H1 (cell line): ENCODE data around the gene PAOX. TPM values are rescaled to one million over a fixed set of nuclear protein-coding genes. Genes with fewer than 3 reads are reported as not detected.

ENCODE experiments used
- CTCF ChIA-PET: fragments of 300-600 bp; sonication (Branson Sonifier 250); formaldehyde crosslinking; loops from one replicate; lab custom pipeline; 2021; ENCODE audit not compliant: partially characterized antibody; lab: Charles Lee
- POLR2A ChIA-PET: fragments of 300-600 bp; sonication (Branson Sonifier 250); formaldehyde crosslinking; loops from one replicate; lab custom pipeline; 2021; ENCODE audit warnings: inconsistent platforms; ENCODE audit not compliant: partially characterized antibody; lab: Charles Lee
- DNase-seq, 2 experiments: peaks; one replicate each; pipeline versions ENCODE4 v3.0.0 to v3.0.0-alpha.2; 2010 to 2022; ENCODE audit warnings: low spot score in 2 of 2, low read depth in 1 of 2, mixed read lengths in 1 of 2
- FAIRE-seq: peaks from 2 replicates; lab custom pipeline; 2011; peaks lifted over from hg19 to GRCh38; lab: Jason Lieb, UNC
- H2AFZ ChIP-seq: 2 replicates; pipeline ENCODE4 v1.8.1; 2012; ENCODE audit warnings: low read length, inconsistent platforms
- H2AK5ac ChIP-seq: 2 replicates; pipeline ENCODE4 v1.6.1; 2013; ENCODE audit warnings: low read depth, low read length
- H2BK120ac ChIP-seq: replicated peaks from 2 replicates; pipeline ENCODE3; 2013; ENCODE audit warnings: low read depth, low read length, inconsistent platforms
- H2BK12ac ChIP-seq: 2 replicates; pipeline ENCODE4 v1.6.1; 2013; ENCODE audit warnings: low read depth, low read length
- H2BK15ac ChIP-seq: 2 replicates; pipeline ENCODE4 v1.6.1; 2013; ENCODE audit warnings: low read length
- H2BK20ac ChIP-seq: 2 replicates; pipeline ENCODE4 v1.6.1; 2013; ENCODE audit warnings: low read length
- H2BK5ac ChIP-seq: 2 replicates; pipeline ENCODE4 v1.6.1; 2013; ENCODE audit warnings: low read depth, low read length
- H3K14ac ChIP-seq: 2 replicates; pipeline ENCODE4 v1.6.1; 2013; ENCODE audit warnings: inconsistent platforms; ENCODE audit not compliant: insufficient read length
- H3K18ac ChIP-seq: 2 replicates; pipeline ENCODE4 v1.6.1; 2013; ENCODE audit warnings: low read length; ENCODE audit errors: extremely low read depth
- H3K23ac ChIP-seq: 2 replicates; pipeline ENCODE4 v1.6.1; 2013; ENCODE audit warnings: inconsistent platforms; ENCODE audit not compliant: insufficient read length
- H3K23me2 ChIP-seq: 2 replicates; pipeline ENCODE4 v1.6.1; 2013; ENCODE audit warnings: low read depth, low read length
- H3K27ac ChIP-seq: 2 replicates; pipeline ENCODE4 v1.6.1; 2011; ENCODE audit warnings: low read depth, low read length, inconsistent platforms
- H3K27me3 ChIP-seq, 4 experiments: replicated peaks in 1 of 4; 1 replicate in 1 of 4; 2 replicates in 3 of 4; pipeline versions ENCODE4 v1.6.1 to v1.8.1; 2011 to 2013; ENCODE audit warnings: low read length in 3 of 4, mild to moderate bottlenecking in 3 of 4, inconsistent platforms in 2 of 4, mixed read lengths in 2 of 4, moderate library complexity in 1 of 4; ENCODE audit not compliant: control insufficient read depth in 3 of 4, insufficient read depth in 3 of 4; ENCODE audit errors: extremely low read depth in 1 of 4
- H3K36me3 ChIP-seq, 4 experiments: 2 replicates each; pipeline versions ENCODE4 v1.6.1 to v1.8.1; 2011 to 2013; ENCODE audit warnings: mild to moderate bottlenecking in 4 of 4, low read length in 3 of 4, moderate library complexity in 2 of 4, control low read depth in 1 of 4, inconsistent platforms in 1 of 4; ENCODE audit not compliant: insufficient read depth in 4 of 4, control insufficient read depth in 2 of 4
- H3K4ac ChIP-seq: replicated peaks from 2 replicates; pipeline ENCODE3; 2013; ENCODE audit warnings: low read length, low read depth, mixed read lengths, inconsistent platforms; ENCODE audit not compliant: insufficient read length
- H3K4me1 ChIP-seq, 4 experiments: replicated peaks in 1 of 4; 1 replicate in 1 of 4; 2 replicates in 3 of 4; pipeline versions ENCODE4 v1.6.1 to v1.8.1; 2011 to 2013; ENCODE audit warnings: low read length in 3 of 4, inconsistent platforms in 2 of 4, mixed read lengths in 1 of 4; ENCODE audit not compliant: insufficient read depth in 4 of 4, control insufficient read depth in 3 of 4
- H3K4me2 ChIP-seq, 2 experiments: 2 replicates each; pipeline versions ENCODE4 v1.6.1 to v1.8.1; 2011 to 2013; ENCODE audit warnings: low read depth in 2 of 2, low read length in 2 of 2, control low read depth in 1 of 2, inconsistent platforms in 1 of 2, mild to moderate bottlenecking in 1 of 2; ENCODE audit not compliant: insufficient read depth in 1 of 2
- H3K4me3 ChIP-seq, 4 experiments: fragments of 200-600, 300-600 bp in 1 of 4; sonication (generic), shearing (Covaris generic), sonication (Bioruptor Twin) in 1 of 4; 2 replicates each; pipeline versions ENCODE4 v1.5.1 to v1.8.1; 2011 to 2016; ENCODE audit warnings: low read length in 4 of 4, low read depth in 3 of 4, control low read depth in 2 of 4, inconsistent platforms in 2 of 4, mild to moderate bottlenecking in 2 of 4, mixed read lengths in 1 of 4, moderate library complexity in 1 of 4; ENCODE audit not compliant: insufficient read depth in 2 of 4; ENCODE audit errors: extremely low read depth in 1 of 4
- H3K56ac ChIP-seq: replicated peaks from 2 replicates; pipeline ENCODE3; 2013; ENCODE audit warnings: low read depth, mild to moderate bottlenecking, mixed read lengths, low read length, inconsistent platforms; ENCODE audit not compliant: insufficient read length
- H3K79me1 ChIP-seq: 2 replicates; pipeline ENCODE4 v1.6.1; 2013; ENCODE audit warnings: low read depth, low read length, control low read depth
- H3K79me2 ChIP-seq, 2 experiments: 2 replicates each; pipeline versions ENCODE4 v1.6.1 to v1.8.1; 2012 to 2013; ENCODE audit warnings: low read length in 2 of 2, mild to moderate bottlenecking in 2 of 2, inconsistent platforms in 1 of 2; ENCODE audit not compliant: insufficient read depth in 2 of 2, control insufficient read depth in 1 of 2
- H3K9ac ChIP-seq, 4 experiments: replicated peaks in 1 of 4; 1 replicate in 1 of 4; 2 replicates in 3 of 4; pipeline versions ENCODE4 v1.6.1 to v1.8.1; 2011 to 2013; ENCODE audit warnings: low read depth in 3 of 4, low read length in 3 of 4, control low read depth in 2 of 4, mild to moderate bottlenecking in 2 of 4, moderate library complexity in 2 of 4, inconsistent platforms in 1 of 4; ENCODE audit errors: extremely low read depth in 1 of 4
- H3K9me3 ChIP-seq, 2 experiments: 2 replicates each; pipeline versions ENCODE4 v1.6.1 to v1.8.1; 2012 to 2013; ENCODE audit warnings: mild to moderate bottlenecking in 2 of 2, moderate library complexity in 2 of 2, control low read depth in 1 of 2, inconsistent platforms in 1 of 2, low read depth in 1 of 2, low read length in 1 of 2, mixed read lengths in 1 of 2; ENCODE audit not compliant: insufficient read depth in 2 of 2
- H4K20me1 ChIP-seq, 2 experiments: replicated peaks in 1 of 2; 2 replicates each; pipeline versions ENCODE3 to v1.8.1; 2011 to 2013; ENCODE audit warnings: inconsistent platforms in 2 of 2, low read length in 2 of 2, mild to moderate bottlenecking in 1 of 2; ENCODE audit not compliant: insufficient read depth in 2 of 2, control insufficient read depth in 1 of 2
- H4K5ac ChIP-seq: 2 replicates; pipeline ENCODE4 v1.6.1; 2013; ENCODE audit warnings: low read length, low read depth, mixed read lengths, inconsistent platforms; ENCODE audit not compliant: insufficient read length
- H4K8ac ChIP-seq: 2 replicates; pipeline ENCODE4 v1.8.0; 2013; ENCODE audit warnings: mild to moderate bottlenecking, moderate library complexity, low read length, inconsistent platforms; ENCODE audit not compliant: insufficient read depth; ENCODE audit errors: extremely low read depth
- H4K91ac ChIP-seq: replicated peaks from 2 replicates; pipeline ENCODE3; 2013; ENCODE audit warnings: low read length, mixed read lengths, inconsistent platforms; ENCODE audit not compliant: insufficient read length
- ASH2L ChIP-seq: fragments of 200-600, 300-600 bp; sonication (generic); IDR thresholded peaks from one replicate; pipeline ENCODE4 v1.7.1; 2017; ENCODE audit warnings: low read length
- CTCF ChIP-seq, 3 experiments: IDR thresholded peaks; 1 replicate in 2 of 3; 2 replicates in 1 of 3; pipeline versions ENCODE4 v1.5.1 to v1.6.1; 2011; ENCODE audit warnings: low read length in 3 of 3, mild to moderate bottlenecking in 3 of 3, inconsistent platforms in 2 of 3, low read depth in 1 of 3, moderate library complexity in 1 of 3; ENCODE audit not compliant: insufficient read depth in 1 of 3; ENCODE audit errors: control extremely low read depth in 1 of 3
- MAFK ChIP-seq: IDR thresholded peaks from 2 replicates; pipeline ENCODE4 v1.6.1; 2012; ENCODE audit warnings: low read depth, mild to moderate bottlenecking, improper control_type of control experiment, low read length
- PHF8 ChIP-seq: fragments of 200-600 bp; sonication (generic); conservative IDR thresholded peaks from 2 replicates; pipeline ENCODE4 v1.7.1; 2012; ENCODE audit warnings: low read depth, mild to moderate bottlenecking, inconsistent platforms, low read length, moderate library complexity
- RBBP5 ChIP-seq: IDR thresholded peaks from 2 replicates; pipeline ENCODE4 v1.7.1; 2012; ENCODE audit warnings: low read depth, mild to moderate bottlenecking, inconsistent platforms, low read length, moderate library complexity, borderline replicate concordance
- RXRA ChIP-seq: IDR thresholded peaks from 2 replicates; pipeline ENCODE4 v1.6.1; 2011; ENCODE audit warnings: low read depth, mild to moderate bottlenecking, low read length, moderate library complexity; ENCODE audit not compliant: insufficient read depth
- SIN3A ChIP-seq, 2 experiments: IDR thresholded peaks in 1 of 2; conservative IDR thresholded peaks in 1 of 2; 2 replicates each; pipeline ENCODE4 v1.6.1; 2011 to 2012; ENCODE audit warnings: low read length in 2 of 2, improper control_type of control experiment in 1 of 2, low read depth in 1 of 2, mild to moderate bottlenecking in 1 of 2
- SP2 ChIP-seq: IDR thresholded peaks from 2 replicates; pipeline ENCODE4 v1.6.1; 2012; ENCODE audit warnings: mild to moderate bottlenecking, low read length, inconsistent platforms
- TCF12 ChIP-seq: IDR thresholded peaks from 2 replicates; pipeline ENCODE4 v1.6.1; 2011; ENCODE audit warnings: low read depth, mild to moderate bottlenecking, low read length
- ZNF274 ChIP-seq: IDR thresholded peaks from 2 replicates; pipeline ENCODE4 v1.7.0; 2012; ENCODE audit warnings: low read length, borderline replicate concordance; ENCODE audit errors: extremely low read depth
- WGBS, 2 experiments: shearing (Covaris generic) in 1 of 2; methylation state at CpG; one replicate each; pipeline versions ENCODE4 v1.1.6 to v1.1.7; 2013 to 2015; ENCODE audit warnings: low lambda C conversion rate in 2 of 2, mixed read lengths in 2 of 2, inconsistent platforms in 1 of 2, low coverage in 1 of 2, missing lambda C conversion rate in 1 of 2; ENCODE audit not compliant: insufficient replicate concordance in 2 of 2, insufficient coverage in 1 of 2, insufficient read length in 1 of 2; ENCODE audit errors: extremely low coverage in 1 of 2, missing lambda C conversion rate in 1 of 2; 5-methylcytosine and 5-hydroxymethylcytosine counted together
- polyA plus RNA-seq, 7 experiments: library from polyadenylated mRNA; depleted of rRNA in 3 of 7; stranded (reverse) in 5 of 7; unstranded in 2 of 7; fragments of >200 nt in 5 of 7; fragments of 200-250 nt in 2 of 7; gene quantifications; 1 replicate in 5 of 7; 2 replicates in 1 of 7; 4 replicates in 1 of 7; pipeline versions ENCODE4 v1.2.1 to v1.2.3, GENCODE V29; 2011 to 2013; ENCODE audit warnings: missing spikeins in 2 of 7, mixed read lengths in 2 of 7
- total RNA-seq: library from RNA; stranded (reverse); fragmentation: NEBNext Ultra II Directional; extraction: Animal tissue kit (Norgen Biotek cat#: 25700); gene quantifications from 2 replicates; pipeline ENCODE4 v1.2.1, GENCODE V29; 2021

PAOX gene
- total and polyA plus RNA-seq, 2 of the 8 experiments (the other 6 are each of a cell fraction or from before 2014, with no cell fraction given) = 3.7 to 4.3 TPM

- H4K20me1 ChIP-seq = peaks cover 0 to 14% of the 10 kb centered on the region in 2 experiments
- no peak overlapping the region for H2BK120ac ChIP-seq
- H3K56ac ChIP-seq = no peak overlapping the region
- DNase-seq = no peak
- no peak overlapping the region for H3K27ac ChIP-seq
- H2AFZ ChIP-seq = no peak overlapping the region
- H3K4me1 ChIP-seq = no peaks in the 10 kb centered on the region
- no peak overlapping the region for H2BK12ac ChIP-seq
- H3K9me3 ChIP-seq = no peaks in the 10 kb centered on the region
- no peak overlapping the region for H3K14ac ChIP-seq
- no peak overlapping the region for H3K4me2 ChIP-seq
- POLR2A ChIA-PET = interaction anchor here (0.7 to 1.9 kb wide), 2 partner anchors 17 to 466 kb away, joined by 4 read pairs; no protein-coding TSS in a partner anchor
- no peak overlapping the region for H3K4me3 ChIP-seq
- H3K27me3 ChIP-seq = no peaks in the 10 kb centered on the region
- no peak overlapping the region for H2BK5ac ChIP-seq
- no peak overlapping the region for H3K9ac ChIP-seq
- H3K36me3 ChIP-seq = peaks cover 2 to 57% (median 22%) of the 10 kb centered on the region in 4 experiments; a peak in 7 of 8 replicates
- no peak overlapping the region for H2BK20ac ChIP-seq
- no peak overlapping the region for H2AK5ac ChIP-seq
- no peak overlapping the region for H3K23ac ChIP-seq
- no peak overlapping the region for H4K8ac ChIP-seq
- FAIRE-seq = no peak
- no peak overlapping the region for H2BK15ac ChIP-seq
- 94% methylated on average over 5 of the region's 5 CpGs; no CpG with 5 or more reads in 1 of the 2 experiments for WGBS, 2 experiments
- H3K79me2 ChIP-seq = peaks cover 0 to 43% of the 10 kb centered on the region in 2 experiments; a peak in 2 of 4 replicates
- H3K4ac ChIP-seq = no peak overlapping the region
- no peaks in the 10 kb centered on the region for H3K23me2 ChIP-seq
- CTCF ChIA-PET = no interaction called here
- TF ChIP-seq SP2 = no peak
- no peak for TF ChIP-seq RXRA
- no peak for TF ChIP-seq TCF12
- TF ChIP-seq CTCF (IDR thresholded peaks at IDR 0.05; ENCODE audit: control extremely low read depth in 1 of 3, insufficient read depth in 1 of 3, low read depth in 1 of 3, low read length in 3 of 3) = no peak
- TF ChIP-seq SIN3A (conservative IDR thresholded peaks at IDR 0.05 in 1 of 2, IDR thresholded peaks at IDR 0.05 in 1 of 2; ENCODE audit: low read depth in 1 of 2, low read length in 2 of 2) = no peak
- TF ChIP-seq ASH2L = no peak
- no peak for TF ChIP-seq PHF8
- no peak for TF ChIP-seq ZNF274
- no peak for TF ChIP-seq RBBP5
- TF ChIP-seq MAFK = no peak
- H3K18ac ChIP-seq = no peak overlapping the region
- peaks cover 8% of the 10 kb centered on the region for H3K79me1 ChIP-seq
- H4K91ac ChIP-seq = no peak overlapping the region
- H4K5ac ChIP-seq = no peak overlapping the region
These were observed 24.7 kb downstream of the PAOX start for GRCh38 chr10:133403784-133404183.
